DND-41 (cell line): ENCODE data around the gene DEXI.
A peak's percentile ranks its signal among the peaks of the same experiment; 100 is the strongest.

Experiments
- ATAC-seq: fragments of 200-7000 bp; cut with Tn5 transposase; 3 replicates; pipeline ENCODE4 v1.9.1; 2021; ENCODE audit warnings: low read depth; ENCODE audit not compliant: insufficient read depth
- DNase-seq: peaks from one replicate; pipeline ENCODE4 v3.0.0-alpha.2; 2020
- H2AFZ ChIP-seq: 2 replicates; pipeline ENCODE4 v1.6.0; 2012; ENCODE audit warnings: low read depth, low read length
- H3K27ac ChIP-seq: 2 replicates; pipeline ENCODE4 v1.5.1; 2012; ENCODE audit warnings: low read length, inconsistent platforms
- H3K27me3 ChIP-seq: fragments of 200-600 bp; sonication (generic); 2 replicates; pipeline ENCODE4 v1.6.0; 2012; ENCODE audit warnings: low read length, mild to moderate bottlenecking, inconsistent platforms; ENCODE audit not compliant: insufficient read depth, poor library complexity
- H3K36me3 ChIP-seq: 2 replicates; pipeline ENCODE4 v1.5.1; 2012; ENCODE audit warnings: low read length, inconsistent platforms; ENCODE audit not compliant: insufficient read depth
- H3K4me1 ChIP-seq: 2 replicates; pipeline ENCODE4 v1.5.1; 2012; ENCODE audit warnings: mild to moderate bottlenecking, low read length; ENCODE audit not compliant: insufficient read depth
- H3K4me2 ChIP-seq: 2 replicates; pipeline ENCODE4 v1.6.0; 2012; ENCODE audit warnings: mild to moderate bottlenecking, moderate library complexity, low read length, inconsistent platforms; ENCODE audit not compliant: insufficient read depth
- H3K4me3 ChIP-seq, 2 experiments: fragments of 200-600 bp in 1 of 2; shearing (Covaris generic) in 1 of 2; 2 replicates each; pipeline ENCODE4 v1.5.1; 2012 to 2016; ENCODE audit warnings: inconsistent platforms in 2 of 2, low read length in 2 of 2, mild to moderate bottlenecking in 2 of 2, low read depth in 1 of 2, moderate library complexity in 1 of 2
- H3K79me2 ChIP-seq: 2 replicates; pipeline ENCODE4 v1.6.0; 2012; ENCODE audit warnings: low read length, inconsistent platforms; ENCODE audit not compliant: insufficient read depth
- H3K9ac ChIP-seq: 2 replicates; pipeline ENCODE4 v1.6.0; 2012; ENCODE audit warnings: low read depth, mild to moderate bottlenecking, inconsistent platforms, low read length, moderate library complexity
- H3K9me3 ChIP-seq: 2 replicates; pipeline ENCODE4 v1.5.1; 2012; ENCODE audit warnings: low read length, moderate library complexity, mild to moderate bottlenecking, inconsistent platforms; ENCODE audit not compliant: insufficient read depth, severe bottlenecking
- H4K20me1 ChIP-seq: 2 replicates; pipeline ENCODE4 v1.6.0; 2012; ENCODE audit warnings: low read length; ENCODE audit not compliant: insufficient read depth
- CTCF ChIP-seq: IDR thresholded peaks from 2 replicates; pipeline ENCODE4 v1.5.1; 2012; ENCODE audit warnings: borderline replicate concordance, low read length, moderate library complexity, mild to moderate bottlenecking; ENCODE audit not compliant: poor library complexity, severe bottlenecking; ENCODE audit errors: extremely low read depth
- EZH2 ChIP-seq: IDR thresholded peaks from 3 replicates; pipeline ENCODE4 v1.6.1; 2012; ENCODE audit warnings: borderline replicate concordance, low read depth, mild to moderate bottlenecking, moderate library complexity, low read length, inconsistent platforms; ENCODE audit not compliant: severe bottlenecking

The DEXI gene

DNA sequence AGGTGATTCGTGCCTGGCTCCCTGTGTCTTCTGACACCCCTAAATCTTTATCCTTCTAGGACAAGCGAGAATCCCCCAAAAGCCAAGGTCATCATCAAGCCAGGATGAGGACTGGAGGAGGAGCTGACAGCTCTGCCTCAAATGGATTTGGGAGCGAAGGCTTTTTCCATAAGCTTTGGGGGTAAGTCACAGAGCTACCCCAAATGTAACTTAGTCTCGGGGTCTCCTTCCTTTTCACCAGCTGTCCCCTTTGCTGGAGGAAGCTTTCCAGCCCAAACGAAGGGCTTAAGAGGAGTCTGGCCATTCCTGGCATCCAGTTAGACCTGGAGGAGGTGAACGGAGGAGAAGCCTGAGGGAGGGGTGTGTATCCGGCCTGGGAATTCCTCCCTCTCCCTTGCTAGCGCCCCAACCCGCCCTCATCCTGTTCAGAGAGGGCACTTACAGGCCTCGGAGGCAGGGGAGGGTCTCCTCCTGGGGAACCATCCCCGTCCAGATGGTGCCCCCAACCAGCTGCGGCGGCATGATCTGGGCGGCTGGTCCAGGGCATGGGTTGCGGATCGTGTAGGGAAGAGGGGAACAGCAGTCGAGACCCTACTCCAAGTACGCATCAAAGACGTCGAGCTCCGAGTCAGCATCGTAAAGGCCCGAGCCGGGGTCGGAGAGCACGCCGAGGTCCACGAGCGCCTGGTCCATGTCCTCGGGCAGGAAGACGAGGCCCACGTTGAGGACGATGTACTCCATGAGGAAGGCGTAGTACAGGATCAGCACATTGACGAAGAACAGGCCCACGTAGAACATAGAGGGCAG lies 938 bp downstream of the DEXI start:
- Histone ChIP-seq H3K27ac (peak overlapping the region; percentile 53), H3K4me2 (peak overlapping the region; percentile 98), H2AFZ (peak overlapping the region; percentile 72), H3K9me3 (no peaks in the 10 kb centered on the region), H3K4me1 (peaks cover 83% of the 10 kb centered on the region), H3K36me3 (peaks cover 34% of the 10 kb centered on the region), H3K4me3 (peak overlapping the region; percentile 46 to 78; a peak in 3 of 4 replicates), H3K9ac (peak overlapping the region; percentile 50), H4K20me1 (peaks cover 59% of the 10 kb centered on the region), H3K79me2 (peaks cover 70% of the 10 kb centered on the region), H3K27me3 (no peaks in the 10 kb centered on the region)
- no peak for ATAC-seq
- DNase-seq: peak; percentile 39
- TF ChIP-seq CTCF: no peak
- TF ChIP-seq EZH2: no peak

DNA sequence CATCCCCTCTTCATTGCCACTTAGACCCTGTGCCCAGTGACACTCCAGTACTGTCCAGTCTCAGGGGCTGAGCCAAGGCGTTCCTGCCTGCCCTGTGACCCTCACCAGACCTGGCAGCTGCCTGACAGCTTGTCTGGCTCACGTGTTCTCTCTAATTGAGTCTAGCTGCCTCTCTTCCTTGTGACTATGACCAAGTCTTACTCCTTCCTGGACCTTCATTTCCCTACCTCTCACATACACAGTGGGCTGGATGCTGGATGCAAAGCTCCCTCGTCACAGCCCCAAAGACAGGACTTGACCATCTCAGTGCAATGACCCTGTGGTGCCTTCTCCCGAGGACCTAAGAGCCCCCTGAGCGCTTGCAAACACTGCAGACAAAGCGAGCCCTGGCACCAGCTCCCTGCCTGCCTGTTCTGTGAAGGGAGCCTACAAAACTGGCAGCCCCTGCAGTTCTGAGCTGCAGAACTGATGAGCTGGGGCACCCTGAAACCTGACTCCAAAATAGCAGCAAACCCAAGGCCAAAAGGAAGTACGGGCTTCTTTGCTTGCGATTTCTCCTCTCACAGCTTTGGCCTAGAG lies 1.7 kb downstream of the DEXI start:
- peaks cover 67% of the 10 kb centered on the region for H3K79me2 ChIP-seq
- no peaks in the 10 kb centered on the region for H3K27me3 ChIP-seq
- peak overlapping the region; percentile 53 for H3K27ac ChIP-seq
- peaks cover 56% of the 10 kb centered on the region for H4K20me1 ChIP-seq
- no peak for ATAC-seq
- peak overlapping the region; percentile 46 to 78; a peak in 3 of 4 replicates for H3K4me3 ChIP-seq
- TF ChIP-seq CTCF (no peak), EZH2 (no peak)
- peak overlapping the region; percentile 50 for H3K9ac ChIP-seq
- DNase-seq: no peak
- H3K36me3 ChIP-seq: peaks cover 39% of the 10 kb centered on the region
- peaks cover 80% of the 10 kb centered on the region for H3K4me1 ChIP-seq
- H2AFZ ChIP-seq: no peak overlapping the region
- no peaks in the 10 kb centered on the region for H3K9me3 ChIP-seq
- peak overlapping the region; percentile 98 for H3K4me2 ChIP-seq

GRCh38 chr16:10939649-10940234 lies 2.5 kb downstream of the DEXI start:
- H3K9ac ChIP-seq: peak overlapping the region; percentile 50
- H3K79me2 ChIP-seq: peaks cover 67% of the 10 kb centered on the region

More at GRCh38 chr16:10939649-10940234, 2.5 kb downstream of the DEXI start:
- H3K4me3 ChIP-seq: peak overlapping the region in 1 of 2 experiments; percentile 78; a peak in 1 of 4 replicates
- H4K20me1 ChIP-seq: peaks cover 53% of the 10 kb centered on the region
- H3K9me3 ChIP-seq: no peaks in the 10 kb centered on the region
- no peaks in the 10 kb centered on the region for H3K27me3 ChIP-seq
- no peak overlapping the region for H3K27ac ChIP-seq
- no peak overlapping the region for H2AFZ ChIP-seq
- ATAC-seq (no peak), DNase-seq (no peak)
- H3K4me1 ChIP-seq: peaks cover 73% of the 10 kb centered on the region
- TF ChIP-seq EZH2 (no peak), CTCF (no peak)
- H3K4me2 ChIP-seq: peak overlapping the region; percentile 98
- peaks cover 43% of the 10 kb centered on the region for H3K36me3 ChIP-seq
